MM.1S (cell line): Measurements from ENCODE around the gene SPIRE2.

Experiments used
- EZH2 ChIP-seq: fragments of 300-600 bp; sonication (generic); optimal IDR thresholded peaks from 2 replicates; pipeline ENCODE3; 2017; ENCODE audit warnings: low read depth, mild to moderate bottlenecking, antibody characterized with exemption, low read length, mixed read lengths
- TF ChIP-seq, protein P1 (sequence below): fragments of 300-600 bp; sonication (generic); IDR thresholded peaks from 2 replicates; pipeline ENCODE4 v1.5.1; 2016; ENCODE audit warnings: antibody characterized with exemption, low read length, mixed read lengths

DNA sequence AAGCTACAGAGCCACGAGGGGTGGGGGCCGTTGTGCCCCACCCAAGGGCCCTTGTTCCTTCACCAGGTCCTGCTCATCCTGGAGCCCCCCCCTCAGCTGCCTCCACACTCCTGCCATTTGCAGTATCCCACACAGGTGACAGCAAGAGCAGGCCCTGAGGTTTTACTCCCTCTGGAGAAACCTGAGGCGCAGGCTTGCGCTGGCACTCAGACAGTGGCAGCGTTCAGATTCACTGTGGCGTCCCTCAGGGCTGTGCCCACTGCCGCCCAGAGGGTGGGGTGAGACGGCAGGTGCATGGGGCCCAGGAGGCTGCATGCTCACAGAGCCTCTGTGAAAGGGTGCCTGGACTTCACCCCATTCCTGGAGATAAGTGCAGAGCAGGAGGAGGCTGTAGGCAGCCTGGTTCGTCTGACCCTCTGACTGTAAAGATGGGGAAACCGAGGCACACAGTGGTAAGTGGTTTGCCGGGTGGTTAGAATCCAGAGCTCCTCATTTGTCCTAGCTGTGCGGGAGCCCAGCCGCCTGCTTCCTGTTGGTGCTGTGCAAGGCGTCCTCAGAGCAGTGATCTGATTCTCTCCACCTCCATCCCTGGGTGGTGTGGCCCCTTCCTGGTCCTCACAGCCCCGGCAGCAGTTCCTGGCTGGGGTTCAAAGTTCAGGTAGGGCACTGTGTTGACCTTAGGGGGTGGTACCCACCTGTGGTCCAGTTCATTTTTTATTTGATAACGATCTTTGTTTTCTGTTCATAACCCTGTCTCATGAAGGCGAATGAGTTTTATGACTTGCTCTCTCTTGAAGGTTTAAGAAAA lies 1.6 kb downstream of the SPIRE2 start:
- TF ChIP-seq, protein P1, sequence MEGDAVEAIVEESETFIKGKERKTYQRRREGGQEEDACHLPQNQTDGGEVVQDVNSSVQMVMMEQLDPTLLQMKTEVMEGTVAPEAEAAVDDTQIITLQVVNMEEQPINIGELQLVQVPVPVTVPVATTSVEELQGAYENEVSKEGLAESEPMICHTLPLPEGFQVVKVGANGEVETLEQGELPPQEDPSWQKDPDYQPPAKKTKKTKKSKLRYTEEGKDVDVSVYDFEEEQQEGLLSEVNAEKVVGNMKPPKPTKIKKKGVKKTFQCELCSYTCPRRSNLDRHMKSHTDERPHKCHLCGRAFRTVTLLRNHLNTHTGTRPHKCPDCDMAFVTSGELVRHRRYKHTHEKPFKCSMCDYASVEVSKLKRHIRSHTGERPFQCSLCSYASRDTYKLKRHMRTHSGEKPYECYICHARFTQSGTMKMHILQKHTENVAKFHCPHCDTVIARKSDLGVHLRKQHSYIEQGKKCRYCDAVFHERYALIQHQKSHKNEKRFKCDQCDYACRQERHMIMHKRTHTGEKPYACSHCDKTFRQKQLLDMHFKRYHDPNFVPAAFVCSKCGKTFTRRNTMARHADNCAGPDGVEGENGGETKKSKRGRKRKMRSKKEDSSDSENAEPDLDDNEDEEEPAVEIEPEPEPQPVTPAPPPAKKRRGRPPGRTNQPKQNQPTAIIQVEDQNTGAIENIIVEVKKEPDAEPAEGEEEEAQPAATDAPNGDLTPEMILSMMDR: no peak
- no peak for TF ChIP-seq EZH2
